NT2/D1 (cell line): Measurements from ENCODE around the gene INAFM2.

Experiments used
- DNase-seq: peaks from one replicate; pipeline ENCODE4 v3.0.0-alpha.2; 2011; ENCODE audit warnings: low read depth, low spot score
- H3K27me3 ChIP-seq: 2 replicates; pipeline ENCODE4 v1.6.0; 2011; ENCODE audit warnings: mild to moderate bottlenecking; ENCODE audit not compliant: insufficient read length, insufficient read depth
- H3K36me3 ChIP-seq: 2 replicates; pipeline ENCODE4 v1.6.1; 2011; ENCODE audit warnings: mild to moderate bottlenecking, low read length, mixed read lengths; ENCODE audit not compliant: insufficient read depth, insufficient read length
- H3K4me1 ChIP-seq: 2 replicates; pipeline ENCODE4 v1.5.1; 2011; ENCODE audit not compliant: insufficient read depth, insufficient read length
- H3K4me3 ChIP-seq: 2 replicates; pipeline ENCODE4 v1.5.1; 2011; ENCODE audit warnings: low read depth; ENCODE audit not compliant: insufficient read length
- H3K9ac ChIP-seq: 2 replicates; pipeline ENCODE4 v1.6.0; 2011; ENCODE audit warnings: low read depth; ENCODE audit not compliant: insufficient read length
- H3K9me3 ChIP-seq: 2 replicates; pipeline ENCODE4 v1.5.1; 2011; ENCODE audit warnings: mild to moderate bottlenecking, low read length; ENCODE audit not compliant: insufficient read depth
- SUZ12 ChIP-seq: IDR thresholded peaks from 2 replicates; pipeline ENCODE4 v1.6.1; 2011; ENCODE audit not compliant: insufficient read length, insufficient read depth; ENCODE audit errors: extremely low read depth
- YY1 ChIP-seq: IDR thresholded peaks from 2 replicates; pipeline ENCODE4 v1.6.1; 2011; ENCODE audit not compliant: insufficient read length, insufficient read depth
- ZNF274 ChIP-seq: IDR thresholded peaks from 2 replicates; pipeline ENCODE4 v1.6.1; 2011; ENCODE audit warnings: mild to moderate bottlenecking, low read depth, low read length

INAFM2 gene

GRCh38 chr15:40335938-40336743 is 12.6 kb downstream of the INAFM2 start:
- TF ChIP-seq ZNF274 (no peak), YY1 (no peak), SUZ12 (no peak)
- no peaks in the 10 kb centered on the region for H3K9me3 ChIP-seq
- H3K4me3 ChIP-seq = no peak overlapping the region
- no peaks in the 10 kb centered on the region for H3K27me3 ChIP-seq
- peaks cover 32% of the 10 kb centered on the region for H3K4me1 ChIP-seq
- no peak overlapping the region for H3K9ac ChIP-seq
- peaks cover 12% of the 10 kb centered on the region for H3K36me3 ChIP-seq
- no peak for DNase-seq

- TF ChIP-seq SUZ12 = no peak
- no peak for TF ChIP-seq ZNF274
- TF ChIP-seq YY1 = no peak
- DNase-seq = no peak
- H3K9ac ChIP-seq = no peak overlapping the region
- no peaks in the 10 kb centered on the region for H3K27me3 ChIP-seq
- H3K4me1 ChIP-seq = peaks cover 33% of the 10 kb centered on the region
- peaks cover 7% of the 10 kb centered on the region for H3K36me3 ChIP-seq
- no peak overlapping the region for H3K4me3 ChIP-seq
- H3K9me3 ChIP-seq = no peaks in the 10 kb centered on the region
Measured at GRCh38 chr15:40336744-40337122, 13.2 kb downstream of the INAFM2 start.

- Histone ChIP-seq H3K27me3 (no peaks in the 10 kb centered on the region), H3K36me3 (no peaks in the 10 kb centered on the region), H3K4me1 (peaks cover 33% of the 10 kb centered on the region), H3K4me3 (no peak overlapping the region), H3K9me3 (no peaks in the 10 kb centered on the region), H3K9ac (no peak overlapping the region)
- DNase-seq = no peak
- TF ChIP-seq ZNF274 = no peak
- no peak for TF ChIP-seq SUZ12
- no peak for TF ChIP-seq YY1
Measured at GRCh38 chr15:40337597-40337996, 14.1 kb downstream of the INAFM2 start.

- Histone ChIP-seq H3K27me3 (no peaks in the 10 kb centered on the region), H3K4me3 (no peak overlapping the region), H3K9ac (no peak overlapping the region), H3K4me1 (peaks cover 36% of the 10 kb centered on the region), H3K36me3 (no peaks in the 10 kb centered on the region), H3K9me3 (no peaks in the 10 kb centered on the region)
- peak; percentile 63 for DNase-seq
- TF ChIP-seq ZNF274 = no peak
- TF ChIP-seq SUZ12 = no peak
- no peak for TF ChIP-seq YY1
Measured at GRCh38 chr15:40338041-40338657, 14.7 kb downstream of the INAFM2 start.

- Histone ChIP-seq H3K4me3 (no peak overlapping the region), H3K4me1 (peaks cover 36% of the 10 kb centered on the region), H3K36me3 (no peaks in the 10 kb centered on the region), H3K27me3 (no peaks in the 10 kb centered on the region), H3K9ac (peak overlapping the region; percentile 8), H3K9me3 (no peaks in the 10 kb centered on the region)
- no peak for DNase-seq
- TF ChIP-seq ZNF274 (no peak), YY1 (no peak), SUZ12 (no peak)
Measured at GRCh38 chr15:40338921-40339620, 15.6 kb downstream of the INAFM2 start.

GRCh38 chr15:40339621-40339945 is 16.1 kb downstream of the INAFM2 start:
- TF ChIP-seq SUZ12 (no peak), ZNF274 (no peak), YY1 (no peak)
- Histone ChIP-seq H3K9ac (peak overlapping the region; percentile 8), H3K36me3 (no peaks in the 10 kb centered on the region), H3K4me1 (peaks cover 36% of the 10 kb centered on the region), H3K27me3 (no peaks in the 10 kb centered on the region), H3K9me3 (no peaks in the 10 kb centered on the region), H3K4me3 (no peak overlapping the region)
- DNase-seq = no peak

- no peak for DNase-seq
- H3K4me3 ChIP-seq = no peak overlapping the region
Measured at GRCh38 chr15:40340038-40340739, 16.7 kb downstream of the INAFM2 start.

More at GRCh38 chr15:40340038-40340739, 16.7 kb downstream of the INAFM2 start:
- no peak for TF ChIP-seq YY1
- TF ChIP-seq SUZ12 = no peak
- TF ChIP-seq ZNF274 = no peak
- Histone ChIP-seq H3K27me3 (no peaks in the 10 kb centered on the region), H3K9me3 (no peaks in the 10 kb centered on the region), H3K9ac (peak overlapping the region; percentile 8), H3K4me1 (peaks cover 42% of the 10 kb centered on the region), H3K36me3 (no peaks in the 10 kb centered on the region)
